GM10847 (cell line): ENCODE results near the gene PSME3IP1.

Experiments
- POLR2A ChIP-seq: IDR thresholded peaks from 2 replicates; pipeline ENCODE4 v1.6.1; 2011; ENCODE audit not compliant: insufficient read length; ENCODE audit errors: extremely low read depth

Gene PSME3IP1

DNA sequence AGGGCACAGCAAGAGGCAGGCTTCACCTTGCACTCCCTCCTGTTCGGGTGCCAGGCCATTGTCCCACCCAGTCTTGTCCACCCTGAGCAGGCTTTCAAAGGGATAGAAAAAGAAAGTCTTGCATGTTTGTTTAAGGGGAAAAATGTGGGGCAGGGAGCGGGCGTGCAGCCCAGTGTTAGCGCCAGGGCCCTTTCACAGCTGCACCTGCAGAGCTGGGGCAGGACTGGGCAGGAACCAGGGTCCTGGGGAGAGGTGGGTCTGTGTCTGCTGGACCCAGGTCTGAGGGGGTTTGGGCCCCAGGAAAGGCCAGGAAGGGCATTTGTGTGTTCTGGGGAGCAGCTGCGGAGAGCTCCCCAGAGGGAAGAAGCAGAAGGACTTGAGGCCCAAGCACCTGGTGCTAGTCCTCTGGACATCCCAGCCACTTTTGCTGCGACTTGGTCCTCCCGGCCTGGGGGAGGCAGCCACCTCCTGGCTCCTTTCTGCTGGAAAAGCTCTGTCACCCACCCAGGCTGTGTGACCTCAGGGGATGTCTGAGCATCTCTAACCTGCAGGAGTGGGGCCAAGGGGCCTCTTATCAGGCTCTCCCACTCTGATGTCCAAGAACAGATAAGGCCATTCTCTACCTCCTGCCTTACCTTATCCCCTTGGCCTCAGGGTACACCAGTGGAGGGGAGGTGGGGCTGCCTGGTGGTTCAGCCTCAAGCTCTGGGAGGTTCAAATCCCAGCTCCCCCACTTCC is 44.7 kb downstream of the PSME3IP1 start:
- no peak for TF ChIP-seq POLR2A

DNA sequence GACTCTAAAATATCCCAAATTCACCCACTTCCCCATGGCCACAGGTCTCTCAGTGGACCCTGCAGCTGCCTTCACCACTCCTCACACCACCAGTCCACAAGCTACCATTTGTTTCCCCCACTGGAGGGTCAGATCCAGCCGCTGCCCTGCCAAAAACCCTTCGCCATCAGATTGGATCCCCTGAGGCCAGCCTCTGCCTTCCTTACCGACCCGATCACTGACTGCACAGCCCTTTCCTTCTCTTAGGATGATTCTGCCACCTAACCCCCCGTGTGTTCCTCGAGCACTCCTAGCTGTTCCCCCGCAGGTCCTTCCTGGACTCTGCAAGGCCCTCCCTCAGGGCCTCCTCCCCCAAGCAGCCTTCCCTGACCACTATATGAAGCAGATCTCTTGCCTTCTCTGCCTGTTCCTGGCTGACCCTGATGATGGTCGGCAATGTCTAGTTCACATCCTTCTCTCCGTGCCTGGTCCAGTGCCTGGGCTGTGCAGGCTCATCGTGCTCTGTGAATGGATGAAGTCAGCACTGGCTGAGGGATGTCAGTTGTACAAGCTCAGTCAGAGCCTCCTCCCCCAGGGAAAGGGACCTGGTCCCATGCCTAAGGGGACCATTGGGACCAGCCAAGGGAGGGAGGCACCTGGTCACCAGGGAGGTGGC is 47.4 kb downstream of the PSME3IP1 start:
- TF ChIP-seq POLR2A, result no peak

DNA sequence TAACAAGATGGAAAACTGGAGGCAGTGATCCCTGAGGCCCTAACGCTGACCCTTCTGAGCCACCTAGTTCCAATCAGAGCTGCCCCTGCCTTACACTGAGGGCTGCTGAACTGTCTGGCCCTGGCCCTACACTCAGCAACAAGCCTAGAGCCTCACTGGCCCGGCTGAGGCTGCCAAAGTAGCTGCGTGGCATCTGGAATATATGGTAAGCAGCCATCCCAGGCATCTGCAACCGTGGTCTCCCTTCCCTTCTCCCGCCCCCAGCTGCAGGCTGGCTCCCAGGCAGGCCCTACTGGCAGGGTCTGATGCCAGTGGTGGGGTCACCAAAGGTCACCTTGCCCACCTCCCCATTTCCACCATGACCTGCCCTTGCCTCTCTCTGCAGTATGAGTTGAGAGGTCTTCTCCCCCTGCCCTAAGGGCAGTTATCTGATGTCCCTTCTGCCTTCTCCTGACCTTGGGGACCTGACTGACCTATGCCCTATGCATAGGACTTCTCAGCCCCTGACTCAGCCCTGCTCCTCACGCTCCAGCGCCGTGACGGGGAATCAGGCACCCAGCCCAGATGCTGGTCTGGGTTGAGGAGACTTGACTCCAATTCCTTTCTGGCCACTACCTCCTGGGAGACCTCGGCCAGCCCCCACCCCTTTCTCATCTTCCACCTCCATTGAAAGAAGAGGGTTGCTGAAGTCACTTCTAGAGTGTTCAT is 48.1 kb downstream of the PSME3IP1 start:
- TF ChIP-seq POLR2A, result no peak

DNA sequence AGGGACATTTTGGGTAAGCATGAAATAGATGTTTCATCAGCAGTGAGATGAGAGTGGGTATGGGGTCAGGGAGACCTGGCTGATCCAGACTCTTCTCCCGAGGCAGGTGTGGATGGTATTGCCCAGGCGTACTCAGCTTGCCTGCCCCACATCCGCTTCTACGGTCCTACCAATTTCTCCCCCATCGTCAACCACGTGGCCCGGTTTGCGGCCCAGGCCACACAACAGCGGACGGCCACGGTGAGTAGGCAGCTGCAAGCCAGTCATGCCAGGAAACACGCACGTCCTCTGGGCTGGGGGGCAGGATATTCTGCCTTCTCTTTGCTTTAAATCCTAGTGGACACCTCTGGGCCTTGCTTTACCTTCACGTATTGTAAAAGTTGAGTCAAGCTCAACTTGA is 48.8 kb downstream of the PSME3IP1 start:
- TF ChIP-seq POLR2A, result no peak

DNA sequence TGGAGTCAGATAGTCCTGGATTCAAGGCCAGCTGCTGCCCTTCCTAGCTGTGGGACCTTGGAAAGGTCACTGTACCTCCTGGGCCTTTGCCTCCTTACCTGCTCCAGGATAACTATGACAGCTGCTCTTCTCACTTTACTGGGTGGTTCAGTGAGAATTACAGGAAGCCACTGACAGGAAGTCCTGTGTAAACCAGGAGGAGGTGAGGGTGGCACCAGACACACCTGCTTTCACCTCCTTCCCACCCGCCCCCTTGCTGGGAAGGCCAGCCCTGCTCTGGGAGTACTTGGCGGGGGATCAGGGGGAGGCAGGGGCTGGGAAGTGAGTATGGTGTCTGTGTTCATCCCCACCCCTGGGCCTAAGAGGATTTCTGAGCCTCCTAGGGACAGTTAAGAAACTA is 50.9 kb downstream of the PSME3IP1 start:
- no peak for TF ChIP-seq POLR2A

DNA sequence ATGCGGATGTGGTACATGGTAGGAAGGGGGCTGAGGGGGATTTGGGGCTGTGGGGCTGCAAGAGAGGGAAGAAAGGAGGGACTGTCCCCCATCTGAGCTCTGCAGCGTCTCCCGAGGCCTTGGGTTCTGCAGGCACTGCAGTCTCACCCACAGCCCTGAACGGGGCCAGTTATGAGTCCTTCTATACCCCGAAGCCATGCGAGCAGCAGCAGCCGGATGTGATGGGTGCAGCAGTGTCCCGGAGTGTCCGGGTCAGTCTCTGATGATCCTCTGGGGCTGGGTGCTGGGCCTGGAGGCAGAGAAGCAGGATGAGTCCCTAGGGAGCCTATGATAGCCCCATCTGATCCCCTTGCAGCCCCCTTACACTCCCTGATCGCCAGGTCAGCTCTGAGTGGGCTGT is 52.0 kb downstream of the PSME3IP1 start:
- TF ChIP-seq POLR2A, result no peak

DNA sequence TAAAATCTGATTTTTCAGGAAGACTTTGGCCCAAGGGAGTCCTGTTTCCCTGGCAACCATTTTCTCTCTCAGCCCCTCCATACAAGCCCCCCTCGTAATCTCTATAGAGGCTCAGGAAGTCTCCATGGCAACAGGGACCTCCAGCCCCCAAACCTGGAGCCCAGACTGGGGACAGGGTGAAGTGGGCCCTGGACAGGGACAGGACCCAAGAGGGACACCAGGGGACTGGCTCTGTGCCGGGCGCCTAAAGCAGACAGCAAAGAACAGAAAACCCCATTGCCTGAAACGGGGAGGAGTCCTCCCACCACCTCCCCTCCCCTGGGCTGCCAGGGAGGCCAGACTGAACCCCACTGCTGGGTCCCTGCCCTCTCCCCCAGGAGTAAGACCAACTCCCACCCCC is 52.8 kb downstream of the PSME3IP1 start:
- no peak for TF ChIP-seq POLR2A

DNA sequence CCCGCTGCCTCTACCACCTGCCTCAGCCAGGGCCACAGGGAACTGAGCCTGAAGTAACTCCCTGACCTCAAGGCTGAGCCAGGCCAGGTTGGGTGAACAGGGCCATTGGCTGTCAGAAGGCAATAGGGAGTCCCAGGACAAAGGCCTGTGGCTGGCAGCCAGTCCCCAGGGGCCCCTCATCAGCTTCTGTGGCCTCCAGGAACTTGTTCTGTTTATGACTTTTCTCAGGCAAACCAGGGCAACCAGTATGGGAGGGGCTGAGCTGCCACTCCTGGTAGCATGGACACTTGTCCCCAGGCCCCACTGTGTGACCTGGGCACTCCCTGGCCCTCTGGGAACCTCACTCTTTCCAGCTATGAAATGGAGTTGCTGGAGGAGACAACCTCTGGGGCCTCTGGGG is 53.4 kb downstream of the PSME3IP1 start:
- no peak for TF ChIP-seq POLR2A

DNA sequence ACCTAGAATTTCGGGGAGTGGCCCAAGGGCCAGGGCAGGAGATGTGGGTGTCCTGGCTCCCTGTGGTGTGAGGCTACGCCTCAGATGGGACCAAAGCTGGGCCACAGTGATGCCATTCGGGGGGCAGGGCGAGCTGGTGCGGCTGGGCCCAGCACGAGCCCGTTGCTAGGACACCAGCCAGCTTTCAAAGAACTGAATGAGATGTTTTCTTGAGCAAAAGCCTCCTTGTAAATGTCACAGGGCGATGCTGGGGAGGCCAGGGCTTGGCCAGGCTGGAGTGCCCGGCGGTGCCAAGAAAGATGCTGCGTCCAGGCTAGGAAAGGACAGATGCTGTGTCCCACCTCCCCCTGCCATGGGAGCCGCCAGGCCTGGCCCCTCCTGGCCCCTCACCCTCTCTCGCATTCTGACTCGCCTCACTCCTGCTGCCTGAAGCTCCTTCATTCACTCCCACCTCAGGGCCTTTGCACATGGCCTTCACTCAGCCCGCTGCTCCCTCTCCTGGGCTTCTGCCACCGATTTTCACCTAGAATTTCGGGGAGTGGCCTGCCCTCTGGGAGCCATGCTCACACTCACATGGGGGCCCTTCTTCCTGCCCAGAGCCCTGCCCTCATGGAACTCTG is 54.4 kb downstream of the PSME3IP1 start:
- no peak for TF ChIP-seq POLR2A

DNA sequence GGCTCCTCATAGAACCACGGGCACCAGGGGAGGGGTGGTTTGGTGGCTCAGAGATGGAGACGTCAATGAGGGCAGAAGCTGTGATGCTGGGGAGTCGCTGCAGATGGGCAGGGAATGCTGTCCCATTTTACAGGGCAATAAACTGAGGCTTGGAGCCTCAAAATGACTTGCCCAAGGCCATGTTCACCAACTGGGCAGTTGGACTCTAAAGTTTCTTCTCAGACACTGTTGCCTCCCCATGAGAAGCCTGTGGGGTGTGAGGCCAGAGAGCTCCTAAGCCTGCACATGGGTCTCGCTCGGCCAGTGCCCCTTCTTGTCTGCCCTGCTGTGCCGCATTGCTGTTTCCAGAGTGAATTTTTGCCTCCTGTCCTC is 54.9 kb downstream of the PSME3IP1 start:
- TF ChIP-seq POLR2A, result no peak

DNA sequence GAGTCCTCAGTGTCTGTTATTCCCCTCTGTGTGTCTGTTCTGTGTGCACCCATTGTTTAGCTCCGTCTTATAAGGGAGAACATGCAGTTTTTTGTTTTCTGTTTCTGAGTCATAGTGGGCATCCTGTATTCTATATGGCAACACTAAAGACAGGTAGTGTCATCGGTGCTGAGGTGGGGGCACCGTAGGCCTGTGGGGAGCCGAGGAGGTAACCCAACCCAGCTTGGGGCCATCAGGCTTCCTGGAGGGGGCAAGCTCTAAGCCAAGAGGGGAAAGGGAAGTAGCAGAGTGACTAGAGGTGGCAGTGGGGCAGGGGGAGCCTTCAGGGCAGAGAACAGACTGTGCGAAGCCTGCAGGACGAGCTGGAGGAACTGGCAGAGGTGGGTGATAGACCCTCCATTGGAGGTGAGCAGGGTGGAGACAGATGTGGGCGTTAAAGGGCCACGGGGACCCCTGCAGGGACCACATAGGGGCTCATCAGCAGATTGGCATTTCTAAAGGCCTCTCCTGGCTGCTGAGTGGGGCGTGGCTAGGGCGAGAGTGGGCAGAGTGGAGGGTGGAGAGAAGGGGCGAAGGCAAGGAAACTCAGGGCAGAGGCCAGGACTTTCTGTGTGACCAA is 57.0 kb downstream of the PSME3IP1 start:
- TF ChIP-seq POLR2A, result no peak

DNA sequence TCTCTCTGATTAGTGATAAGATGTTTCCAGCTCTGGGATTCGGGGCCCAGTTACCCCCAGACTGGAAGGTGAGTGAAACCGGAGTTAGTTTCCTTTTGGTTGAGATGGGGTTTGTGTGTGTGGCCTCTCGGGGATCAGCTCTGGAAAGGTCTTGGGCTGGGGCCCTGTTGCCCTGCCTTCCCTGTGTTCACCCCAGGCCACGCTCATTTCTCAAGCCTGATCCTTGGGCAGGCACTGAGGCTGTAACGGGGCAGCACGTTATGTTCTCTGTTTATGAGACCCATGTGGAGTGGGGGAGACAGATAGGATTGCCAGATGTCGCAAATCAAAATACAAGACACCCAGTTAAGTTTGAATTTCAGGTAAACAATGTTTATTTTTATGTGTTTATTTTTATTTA is 58.0 kb downstream of the PSME3IP1 start:
- TF ChIP-seq POLR2A, result no peak

DNA sequence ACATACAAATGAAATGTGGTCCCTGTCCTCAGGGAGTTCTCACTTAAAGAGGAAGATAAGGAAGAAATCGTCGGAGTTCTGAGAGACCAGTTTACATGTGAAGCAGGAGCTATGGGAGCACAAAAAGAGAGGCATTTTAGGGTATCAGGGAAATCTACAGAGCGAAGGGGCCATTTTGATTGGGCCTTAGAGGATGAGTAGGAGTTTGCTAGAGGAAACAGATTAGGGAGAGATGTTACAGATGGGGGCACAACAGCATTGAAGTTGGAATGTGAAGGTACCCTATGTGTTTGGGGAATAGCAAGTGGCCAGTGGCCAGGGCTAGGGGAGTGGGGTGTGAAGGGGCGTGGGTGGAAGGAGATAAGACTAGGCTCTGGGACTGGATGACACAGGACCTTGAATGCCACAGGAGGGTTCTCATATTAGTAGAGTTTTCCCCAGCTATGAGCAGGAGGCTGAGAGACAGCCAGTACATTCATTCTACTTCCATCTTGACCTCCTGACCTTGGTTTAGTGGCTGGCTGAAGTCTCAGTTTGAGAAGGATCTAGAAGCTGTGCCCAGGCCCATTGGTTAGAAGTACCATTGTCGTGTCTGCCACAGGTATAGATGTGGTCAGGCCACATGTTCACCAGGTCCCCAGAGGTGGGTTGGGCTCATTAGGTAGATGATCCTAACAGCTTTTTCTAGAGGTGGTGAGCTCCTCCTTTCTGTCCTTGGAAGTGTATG is 58.6 kb downstream of the PSME3IP1 start:
- no peak for TF ChIP-seq POLR2A

DNA sequence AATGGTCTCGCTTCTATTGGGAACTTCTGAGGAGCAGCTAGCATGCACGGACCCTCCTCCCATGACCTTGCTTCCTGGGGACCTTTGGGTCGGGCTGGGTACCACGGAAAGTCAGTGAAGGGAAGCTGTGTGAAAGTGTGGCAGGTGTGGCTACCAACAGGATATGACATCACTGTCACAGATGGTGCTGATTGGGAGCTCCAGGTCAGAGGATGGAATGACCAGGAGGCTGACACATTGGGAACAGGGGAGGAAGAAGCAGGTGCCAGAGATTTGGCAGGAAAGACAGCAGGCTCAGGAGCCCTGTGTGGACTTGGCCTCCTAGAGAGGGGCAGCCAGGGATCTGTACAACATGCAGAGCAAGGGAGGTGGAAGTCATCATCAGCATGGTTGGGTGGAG is 59.4 kb downstream of the PSME3IP1 start:
- no peak for TF ChIP-seq POLR2A

DNA sequence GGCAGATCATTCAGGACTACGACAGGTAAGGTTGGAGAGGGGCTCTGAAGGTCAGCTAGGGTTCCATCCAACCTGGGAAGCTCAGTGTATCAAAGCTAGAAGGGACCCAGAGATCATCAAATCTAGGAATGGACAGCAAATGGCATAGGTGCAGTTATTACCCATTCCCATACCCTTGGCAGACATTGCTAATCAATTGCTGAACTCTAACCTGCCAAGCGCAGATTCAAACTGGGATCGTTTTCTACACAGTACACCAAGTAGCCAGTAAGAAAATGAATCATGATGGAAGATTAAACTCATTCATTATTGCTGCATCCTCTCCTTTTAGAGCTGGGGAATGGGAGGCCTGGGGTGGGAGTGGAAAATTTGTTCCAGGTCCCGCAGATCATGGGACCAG is 59.9 kb downstream of the PSME3IP1 start:
- no peak for TF ChIP-seq POLR2A
